GM18951 (cell line): ENCODE results near the gene ALX4.

ENCODE experiments used
- POLR2A ChIP-seq: IDR thresholded peaks from 4 replicates; pipeline ENCODE4 v1.6.1; 2011; ENCODE audit warnings: mild to moderate bottlenecking; ENCODE audit not compliant: insufficient read length, insufficient read depth; ENCODE audit errors: extremely low read depth
- in situ Hi-C: fragments of 300-500 bp; cut with MboI; formaldehyde crosslinking; loops from one replicate; pipeline ENCODE4 v1.12.0; 2022; ENCODE audit warnings: low sequenced_read_pairs, mixed read lengths, inconsistent platforms; ENCODE audit not compliant: unreplicated experiment

ALX4 gene

GRCh38 chr11:44329472-44330230 lies 19.7 kb upstream of the ALX4 start:
- no peak for TF ChIP-seq POLR2A
- in situ Hi-C loops, result no loop called here

DNA sequence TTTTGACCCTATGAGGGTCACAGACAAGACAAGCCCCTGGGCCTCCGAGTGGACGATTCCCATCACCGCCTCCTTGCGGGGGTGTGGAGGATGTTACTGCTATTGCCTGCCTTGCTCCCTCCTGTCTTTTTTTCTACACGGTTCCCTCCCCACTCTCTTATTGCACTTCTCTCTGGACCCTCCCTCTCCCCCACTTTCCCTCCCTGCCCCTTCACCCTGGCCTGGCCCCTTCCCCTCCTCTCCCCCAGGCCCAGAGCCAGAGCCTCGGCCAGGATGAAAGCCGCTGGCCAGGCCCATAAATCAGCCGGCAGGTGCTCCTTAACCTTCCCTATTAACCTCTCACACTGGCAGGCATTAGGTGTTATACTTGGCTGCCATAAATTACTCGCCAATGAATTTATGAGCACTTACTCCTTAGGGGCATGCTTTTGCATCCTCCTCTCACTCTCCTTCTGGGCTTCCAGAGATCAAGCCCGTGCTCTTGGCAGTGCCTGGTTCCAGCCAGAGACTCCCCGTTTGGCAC lies 18.3 kb upstream of the ALX4 start:
- in situ Hi-C loops, result no loop called here
- TF ChIP-seq POLR2A, result no peak

DNA sequence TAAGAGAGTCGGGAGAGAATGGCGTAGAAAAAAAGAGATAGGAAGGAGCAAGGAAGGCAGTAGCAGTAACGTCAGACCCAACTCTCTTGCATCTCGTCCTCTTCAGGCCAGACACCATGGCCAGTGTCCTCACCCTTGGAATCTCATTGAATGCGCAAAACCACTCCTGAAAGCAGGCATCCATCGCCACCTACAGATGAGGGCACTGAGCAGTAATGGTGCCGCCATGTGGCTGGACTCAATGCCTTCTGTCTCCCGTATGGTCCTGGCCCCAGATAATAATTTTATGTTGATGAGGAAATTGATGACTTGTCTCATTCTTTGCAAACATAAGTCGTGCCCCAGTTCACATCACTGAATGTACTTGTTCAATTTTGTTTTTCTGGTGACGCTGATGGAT lies 17.8 kb upstream of the ALX4 start:
- no peak for TF ChIP-seq POLR2A
- in situ Hi-C loops, result no loop called here

DNA sequence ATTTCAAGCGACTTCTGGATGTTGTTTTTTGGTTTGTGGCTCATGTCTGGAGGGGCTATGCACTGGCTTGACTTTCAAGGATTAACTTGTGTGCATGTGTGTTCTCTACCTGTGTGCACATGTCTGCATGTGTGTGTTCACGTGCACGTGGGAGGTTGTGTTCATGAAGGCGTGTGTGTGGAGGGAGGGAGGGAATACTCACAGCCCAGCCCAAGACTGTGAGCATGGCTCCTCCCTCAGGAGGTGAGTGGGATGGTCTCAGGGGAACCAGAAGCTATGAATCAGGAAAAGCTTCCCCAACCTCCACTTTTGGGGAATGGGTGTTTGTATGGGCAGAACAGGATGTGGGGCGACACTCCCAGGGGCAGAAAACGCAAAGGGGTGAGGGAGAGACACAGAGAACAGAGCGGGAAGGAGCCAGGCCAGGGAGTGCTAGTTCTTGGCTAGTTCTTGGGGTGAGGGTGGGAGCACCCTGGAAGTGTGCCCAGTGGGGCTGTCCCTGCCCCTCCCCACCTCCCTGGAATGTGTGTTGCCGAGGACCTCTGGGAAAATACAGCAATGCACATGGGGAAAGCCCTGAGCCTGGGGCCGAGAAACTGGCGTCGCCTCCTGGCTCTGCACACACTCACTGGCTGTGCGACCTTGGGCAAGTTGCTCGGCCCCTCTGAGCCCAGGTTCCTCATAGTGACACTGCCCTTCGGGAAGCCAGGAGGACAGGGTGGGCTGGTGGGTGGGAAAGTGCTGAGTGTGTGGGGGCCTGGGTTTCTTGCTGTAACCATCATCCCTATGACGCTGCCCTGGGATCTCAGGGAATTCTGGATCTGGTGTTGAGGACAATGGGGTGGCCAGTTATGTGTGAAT lies 16.9 kb upstream of the ALX4 start:
- no peak for TF ChIP-seq POLR2A
- in situ Hi-C loops, result no loop called here

DNA sequence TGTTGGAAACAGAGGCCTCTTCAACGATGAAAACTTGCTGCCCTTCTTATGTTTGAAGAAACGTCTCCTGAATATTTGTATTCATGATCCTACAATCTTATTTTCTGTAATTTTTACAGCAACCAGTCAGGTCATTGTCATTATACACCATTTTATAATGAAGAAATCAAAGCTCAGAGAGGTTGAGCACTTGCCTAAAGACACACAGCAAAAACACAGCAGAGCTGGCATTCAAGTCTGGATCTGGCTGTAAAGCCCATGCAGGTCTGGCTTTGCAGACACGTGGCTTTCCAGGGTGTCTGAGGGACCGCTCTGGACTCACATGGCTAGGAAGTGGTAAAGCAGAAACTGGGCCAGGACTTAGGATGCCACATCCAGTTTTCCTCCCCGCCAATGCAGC lies 15.8 kb upstream of the ALX4 start:
- no peak for TF ChIP-seq POLR2A
- in situ Hi-C loops, result no loop called here

DNA sequence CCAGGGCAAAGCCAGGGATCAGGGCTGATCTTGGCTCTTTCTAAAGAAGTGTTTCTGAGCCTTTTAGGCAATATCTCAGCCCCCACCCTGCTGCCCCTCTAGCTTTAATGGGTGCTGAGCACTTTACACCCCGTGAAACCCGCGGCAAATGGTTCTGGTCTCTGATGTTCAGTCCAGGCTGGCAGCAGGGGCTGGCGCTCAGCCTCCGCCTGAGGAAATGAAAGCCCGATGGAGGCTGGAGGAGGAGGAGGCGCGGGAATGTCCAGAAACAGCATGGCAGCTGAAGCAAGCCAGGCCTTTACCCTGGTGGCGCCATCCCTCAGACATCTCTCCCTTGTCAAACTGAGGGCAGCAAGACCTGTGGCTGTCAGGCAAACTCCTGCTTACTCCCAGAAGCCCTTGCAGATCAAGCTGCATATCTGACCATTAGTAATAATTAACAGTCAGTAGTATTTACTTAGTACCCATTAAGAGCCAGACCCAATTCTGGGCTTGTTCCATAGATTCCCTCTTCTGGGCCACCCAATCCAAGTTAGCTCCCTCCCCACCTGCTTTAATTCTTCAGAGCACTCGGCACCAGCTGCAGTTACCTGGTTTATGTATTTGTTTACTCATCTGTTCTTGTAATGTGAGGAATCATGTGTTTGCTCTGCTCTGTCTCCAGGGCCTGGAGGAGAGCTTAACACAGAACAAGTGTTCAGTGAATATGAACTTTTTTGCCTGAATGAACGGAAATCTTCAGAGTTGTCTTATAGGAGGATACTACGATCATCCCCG lies 15.0 kb upstream of the ALX4 start:
- in situ Hi-C loops, result no loop called here
- no peak for TF ChIP-seq POLR2A

GRCh38 chr11:44324222-44324621 lies 14.3 kb upstream of the ALX4 start:
- in situ Hi-C loops, result no loop called here
- no peak for TF ChIP-seq POLR2A

- no peak for TF ChIP-seq POLR2A
- in situ Hi-C loops, result no loop called here
Observed at GRCh38 chr11:44322243-44322642, 12.3 kb upstream of the ALX4 start.

DNA sequence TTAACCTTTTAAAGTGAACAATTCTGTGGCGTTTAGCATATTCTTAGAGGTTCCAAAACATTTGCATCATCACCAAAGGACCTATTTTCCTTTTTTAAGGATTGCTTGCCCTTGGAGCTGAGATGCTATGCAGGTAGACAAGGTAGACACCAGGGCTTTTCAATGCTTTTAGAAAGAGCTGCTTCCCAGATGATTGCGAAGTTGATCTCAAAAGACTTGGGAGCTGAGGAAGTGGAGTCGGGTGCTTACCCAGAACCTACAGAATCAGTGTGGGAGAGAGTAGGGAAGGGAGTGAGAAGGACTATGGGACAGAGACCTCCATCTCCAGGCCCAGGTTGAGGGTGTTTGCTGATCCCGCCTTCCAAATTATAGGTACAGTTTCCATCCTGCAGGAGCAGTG lies 11.1 kb upstream of the ALX4 start:
- TF ChIP-seq POLR2A, result no peak
- in situ Hi-C loops, result no loop called here

DNA sequence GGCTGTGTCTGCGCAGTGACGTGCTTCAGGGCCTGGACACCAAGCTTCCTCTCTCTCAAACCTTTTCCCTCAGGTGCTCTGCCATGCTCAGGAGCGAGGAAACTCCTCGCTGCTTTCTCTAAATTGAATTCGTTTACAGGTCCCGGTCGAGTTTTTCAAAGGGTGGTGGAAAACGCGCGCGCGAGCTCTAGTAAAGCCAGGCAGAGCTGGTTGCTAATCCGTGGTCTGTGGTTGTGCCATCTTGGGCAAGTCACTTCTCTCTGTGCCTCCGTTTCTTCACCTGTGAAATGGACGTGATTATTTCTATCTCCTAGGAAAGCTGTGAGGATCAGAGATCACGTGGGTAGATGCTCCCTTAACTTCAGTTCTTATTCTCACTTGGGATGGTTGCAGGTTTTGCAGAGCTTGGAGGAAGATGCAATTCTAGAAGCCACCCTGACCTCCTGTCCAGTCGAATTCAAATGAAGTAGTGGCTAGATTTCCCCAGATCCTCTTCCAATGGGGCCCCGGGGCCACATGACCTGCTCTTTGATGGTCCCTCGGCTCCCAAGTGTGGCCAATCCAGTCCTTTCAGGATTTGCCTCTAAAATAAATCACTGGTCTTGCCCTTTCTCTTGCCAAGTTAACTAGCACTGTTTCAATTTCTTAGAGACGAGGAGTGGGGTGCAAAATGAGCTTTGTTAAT lies 10.5 kb upstream of the ALX4 start:
- TF ChIP-seq POLR2A, result no peak
- in situ Hi-C loops, result no loop called here

GRCh38 chr11:44319552-44320288 lies 9.8 kb upstream of the ALX4 start:
- in situ Hi-C loops, result no loop called here
- no peak for TF ChIP-seq POLR2A

- TF ChIP-seq POLR2A, result no peak
- in situ Hi-C loops, result no loop called here
Observed at GRCh38 chr11:44319170-44319551, 9.2 kb upstream of the ALX4 start.
